CD14-positive monocyte (primary cell): Measurements from ENCODE around the gene TFEB. TPM values are rescaled to one million over a fixed set of nuclear protein-coding genes. Genes with fewer than 3 reads are reported as not detected.

ENCODE experiments used
- DNase-seq, 3 donors: peaks; one replicate each; pipeline ENCODE4 v3.0.0-alpha.2; 2011 to 2022
- H2AFZ ChIP-seq: 2 replicates; pipeline ENCODE4 v1.6.0; 2012; ENCODE audit warnings: mild to moderate bottlenecking, low read depth, low read length, inconsistent platforms; ENCODE audit not compliant: insufficient read depth, poor library complexity, severe bottlenecking
- H3K27ac ChIP-seq, 2 donors: 1 replicate in 1 of 2; 2 replicates in 1 of 2; pipeline ENCODE4 v1.5.1; 2012 to 2013; ENCODE audit warnings: low read length in 2 of 2, control low read depth in 1 of 2, inconsistent platforms in 1 of 2, low read depth in 1 of 2, mild to moderate bottlenecking in 1 of 2
- H3K27me3 ChIP-seq, 2 donors: one replicate each; pipeline versions ENCODE4 v1.6.0 to v1.6.1; 2011 to 2013; ENCODE audit warnings: low read length in 2 of 2; ENCODE audit not compliant: control insufficient read depth in 2 of 2, insufficient read depth in 2 of 2
- H3K36me3 ChIP-seq, 2 donors: replicated peaks in 1 of 2; 1 replicate in 1 of 2; 2 replicates in 1 of 2; pipeline versions ENCODE4 v1.5.1 to v1.6.1; 2012 to 2013; ENCODE audit warnings: low read length in 2 of 2, control low read depth in 1 of 2, inconsistent platforms in 1 of 2, mild to moderate bottlenecking in 1 of 2; ENCODE audit not compliant: insufficient read depth in 2 of 2, control insufficient read depth in 1 of 2
- H3K4me1 ChIP-seq, 2 donors: 1 replicate in 1 of 2; 2 replicates in 1 of 2; pipeline versions ENCODE4 v1.5.1 to v1.6.1; 2012 to 2013; ENCODE audit warnings: low read length in 2 of 2, control low read depth in 1 of 2, inconsistent platforms in 1 of 2, mild to moderate bottlenecking in 1 of 2, moderate library complexity in 1 of 2; ENCODE audit not compliant: insufficient read depth in 2 of 2, control insufficient read depth in 1 of 2
- H3K4me2 ChIP-seq: replicated peaks from 2 replicates; pipeline ENCODE3; 2012; ENCODE audit warnings: low read length, moderate library complexity, mild to moderate bottlenecking; ENCODE audit not compliant: poor library complexity, severe bottlenecking; ENCODE audit errors: extremely low read depth
- H3K4me3 ChIP-seq, 3 experiments: fragments of 200-600 bp in 1 of 3; sonication (generic) in 1 of 3; replicated peaks in 1 of 3; 1 replicate in 2 of 3; 2 replicates in 1 of 3; pipeline ENCODE4 v1.5.1; 2011 to 2013; ENCODE audit warnings: low read length in 3 of 3, mild to moderate bottlenecking in 3 of 3, control low read depth in 2 of 3, low read depth in 2 of 3, inconsistent platforms in 1 of 3, moderate library complexity in 1 of 3
- H3K79me2 ChIP-seq: 2 replicates; pipeline ENCODE4 v1.6.0; 2012; ENCODE audit warnings: mild to moderate bottlenecking, control low read depth, inconsistent platforms, low read length, moderate library complexity; ENCODE audit not compliant: insufficient read depth
- H3K9ac ChIP-seq: 2 replicates; pipeline ENCODE4 v1.6.0; 2017; ENCODE audit warnings: low read length, mild to moderate bottlenecking; ENCODE audit not compliant: insufficient read depth, poor library complexity, severe bottlenecking
- H3K9me3 ChIP-seq, 2 donors: replicated peaks in 1 of 2; 1 replicate in 1 of 2; 2 replicates in 1 of 2; pipeline versions ENCODE4 v1.5.1 to v1.6.1; 2012 to 2013; ENCODE audit warnings: low read length in 2 of 2, control low read depth in 1 of 2; ENCODE audit not compliant: control insufficient read depth in 1 of 2, insufficient read depth in 1 of 2
- H4K20me1 ChIP-seq: 2 replicates; pipeline ENCODE4 v1.6.0; 2012; ENCODE audit warnings: mild to moderate bottlenecking, low read length, control low read depth, moderate library complexity; ENCODE audit not compliant: insufficient read depth
- H3K27ac Mint-ChIP-seq, 7 donors: one replicate each; pipeline ENCODE4 v1.8.0; 2020; ENCODE audit warnings: mild to moderate bottlenecking in 7 of 7, mixed read lengths in 7 of 7, moderate library complexity in 6 of 7, inconsistent platforms in 2 of 7
- H3K27me3 Mint-ChIP-seq, 3 donors: one replicate each; pipeline ENCODE4 v1.8.0; 2021 to 2022; ENCODE audit warnings: low read depth in 3 of 3, mild to moderate bottlenecking in 3 of 3, mixed read lengths in 3 of 3, moderate library complexity in 3 of 3, inconsistent platforms in 1 of 3
- H3K36me3 Mint-ChIP-seq, 2 donors: one replicate each; pipeline ENCODE4 v1.8.0; 2020; ENCODE audit warnings: mixed read lengths in 2 of 2, inconsistent platforms in 1 of 2, mild to moderate bottlenecking in 1 of 2
- H3K4me1 Mint-ChIP-seq: one replicate; pipeline ENCODE4 v1.8.0; 2020; ENCODE audit warnings: mild to moderate bottlenecking, mixed read lengths
- H3K4me3 Mint-ChIP-seq, 2 donors: one replicate each; pipeline ENCODE4 v1.8.0; 2020; ENCODE audit warnings: mild to moderate bottlenecking in 2 of 2, mixed read lengths in 2 of 2, moderate library complexity in 1 of 2
- H3K9me3 Mint-ChIP-seq, 7 donors: one replicate each; pipeline ENCODE4 v1.8.0; 2020 to 2022; ENCODE audit warnings: mixed read lengths in 7 of 7, mild to moderate bottlenecking in 6 of 7, moderate library complexity in 6 of 7, inconsistent platforms in 2 of 7
- CTCF ChIP-seq: fragments of 200-600 bp; IDR thresholded peaks from one replicate; pipeline ENCODE4 v1.8.0; 2022; ENCODE audit warnings: antibody characterized with exemption, mild to moderate bottlenecking
- WGBS: methylation state at CpG from one replicate; pipeline ENCODE4 v1.1.5; 2013; ENCODE audit warnings: missing lambda C conversion rate; ENCODE audit not compliant: insufficient coverage; 5-methylcytosine and 5-hydroxymethylcytosine counted together
- intact Hi-C, 2 donors: fragments of 100-400 bp; cut with micrococcal nuclease; formaldehyde crosslinking; loops; one replicate each; pipeline versions ENCODE4 v1.15.0 to v1.15.1; 2023
- polyA plus RNA-seq, 3 donors: library from polyadenylated mRNA; depleted of rRNA in 1 of 3; unstranded in 2 of 3; stranded (reverse) in 1 of 3; fragments of 300-500 nt in 2 of 3; fragments of >200 nt in 1 of 3; fragmentation: Illumina TruSeq in 2 of 3; gene quantifications; 1 replicate in 2 of 3; 2 replicates in 1 of 3; pipeline ENCODE4 v1.2.3, GENCODE V29; 2012 to 2021

The TFEB gene
- polyA plus RNA-seq, 3 donors = 42.6 to 60.0 (median 55.0) TPM

DNA sequence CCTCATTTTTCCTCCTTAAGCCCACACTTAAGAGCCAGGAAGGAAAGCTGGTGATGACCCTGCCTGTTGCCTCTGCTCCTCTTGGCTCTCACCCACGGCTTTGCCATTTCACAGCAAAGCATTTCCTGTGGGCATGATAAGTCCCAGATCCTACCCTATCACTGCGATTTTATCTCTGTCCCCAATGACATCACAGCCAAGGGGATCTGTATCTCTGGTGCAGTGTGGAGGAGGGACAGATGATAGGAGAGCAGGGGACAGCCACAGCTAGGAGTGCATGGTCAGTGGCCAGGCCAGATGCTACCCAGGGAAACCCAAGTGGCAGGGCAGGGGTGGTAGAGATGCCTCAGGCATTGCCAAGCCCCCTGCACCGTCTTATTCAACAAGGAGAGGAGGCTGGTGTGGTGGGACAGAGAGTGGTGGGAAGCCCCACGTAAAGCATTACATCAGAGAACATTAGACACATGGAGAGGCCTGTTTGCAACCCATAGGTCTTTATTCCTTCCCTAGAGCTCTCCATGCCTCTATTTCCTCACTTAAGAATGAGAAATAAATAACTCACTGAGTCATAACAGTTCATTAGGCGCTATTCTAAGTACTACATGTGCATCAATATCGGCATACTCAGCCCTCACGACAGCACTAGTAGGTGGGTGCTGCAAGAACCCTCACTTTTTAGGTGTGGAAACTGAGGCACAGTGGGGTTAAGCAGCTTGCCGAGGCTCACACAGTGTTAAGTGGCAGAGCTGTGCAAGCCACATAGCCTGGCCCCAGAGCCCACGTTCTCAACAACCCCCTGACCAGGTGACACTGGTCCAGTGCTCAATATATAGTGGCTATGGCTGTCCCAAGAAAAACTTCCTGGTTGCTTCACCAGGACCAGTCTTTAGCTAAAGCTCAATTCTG, 4.6 kb downstream of the TFEB start:
- Mint-ChIP-seq H3K36me3 (peaks cover 31 to 47% of the 10 kb centered on the region in 2 donors), H3K4me3 (peak overlapping the region in 1 of 2 donors; percentile 31), H3K9me3 (no peaks in the 10 kb centered on the region), H3K27ac (peak overlapping the region in 2 of 7 donors; percentile 41 to 65), H3K4me1 (peaks cover 74% of the 10 kb centered on the region), H3K27me3 (peaks cover 0 to 3% (median 0%) of the 10 kb centered on the region in 3 donors)
- no peak for TF ChIP-seq CTCF
- Histone ChIP-seq H3K27ac (no peak overlapping the region), H3K9ac (no peak overlapping the region), H3K4me3 (no peak overlapping the region), H4K20me1 (peaks cover 82% of the 10 kb centered on the region), H3K4me2 (peak overlapping the region; percentile 10), H2AFZ (no peak overlapping the region), H3K36me3 (peaks cover 8 to 30% of the 10 kb centered on the region in 2 donors), H3K9me3 (no peaks in the 10 kb centered on the region), H3K79me2 (peaks cover 88% of the 10 kb centered on the region), H3K27me3 (no peaks in the 10 kb centered on the region), H3K4me1 (peaks cover 70 to 78% of the 10 kb centered on the region in 2 donors)
- 74% methylated on average over 5 of the region's 9 CpGs for WGBS
- intact Hi-C loops = loop anchor here in 1 of 2 donors (10.0 kb wide), 1 partner anchor 656 kb away; the partner anchor contains the start of genes NFYA and OARD1
- no peak for DNase-seq

DNA sequence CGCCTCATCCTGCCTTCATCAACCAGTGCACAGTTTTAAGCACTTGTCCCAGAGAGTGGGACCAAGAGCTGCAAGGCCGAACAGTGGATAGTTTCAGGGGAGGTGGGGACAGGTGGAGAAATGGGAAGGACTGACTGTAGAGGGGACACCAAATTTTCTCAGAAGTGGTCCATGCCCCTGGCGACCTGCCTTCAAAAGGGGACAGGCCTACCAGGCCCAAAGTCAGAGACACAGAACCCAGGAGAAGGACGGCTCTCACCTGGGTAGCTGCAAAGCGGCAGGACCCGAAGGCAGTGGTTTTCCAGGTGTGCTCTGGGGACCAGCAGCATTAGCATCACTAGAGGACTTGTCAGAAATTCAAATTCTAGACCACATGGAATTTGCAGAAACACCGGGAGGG, 5.8 kb downstream of the TFEB start:
- H3K27ac ChIP-seq = no peak overlapping the region
- H3K9me3 ChIP-seq = no peaks in the 10 kb centered on the region
- H3K27ac Mint-ChIP-seq = peak overlapping the region in 1 of 7 donors; percentile 15
- H3K9me3 Mint-ChIP-seq = no peaks in the 10 kb centered on the region
- H3K27me3 ChIP-seq = no peaks in the 10 kb centered on the region
- H3K4me3 ChIP-seq = no peak overlapping the region
- peaks cover 96% of the 10 kb centered on the region for H3K79me2 ChIP-seq
- H3K4me1 Mint-ChIP-seq = peaks cover 83% of the 10 kb centered on the region
- intact Hi-C loops = loop anchor here (10.0 kb wide), 2 partner anchors 165 to 655 kb away; partner anchors contain the start of genes NFYA (in 1 of the 2), OARD1 (in 1 of the 2) and USP49 (in 1 of the 2)
- H3K4me2 ChIP-seq = no peak overlapping the region
- no peak for TF ChIP-seq CTCF
- H2AFZ ChIP-seq = no peak overlapping the region
- peaks cover 35 to 47% of the 10 kb centered on the region in 2 donors for H3K36me3 Mint-ChIP-seq
- H3K9ac ChIP-seq = no peak overlapping the region
- peaks cover 79 to 86% of the 10 kb centered on the region in 2 donors for H3K4me1 ChIP-seq
- 99% methylated on average over 6 of the region's 7 CpGs for WGBS
- H4K20me1 ChIP-seq = peaks cover 93% of the 10 kb centered on the region
- no peak for DNase-seq
- peaks cover 8 to 30% of the 10 kb centered on the region in 2 donors for H3K36me3 ChIP-seq
- peaks cover 0 to 3% (median 0%) of the 10 kb centered on the region in 3 donors for H3K27me3 Mint-ChIP-seq
- peak overlapping the region in 1 of 2 donors; percentile 16 for H3K4me3 Mint-ChIP-seq
